Adrenal gland (tissue), 5 donors: Measurements from ENCODE around the gene PAEP.

Experiments
- CTCF ChIP-seq, 6 experiments: fragments of 450-650 bp in 4 of 6; fragments of 200-600 bp in 2 of 6; sonication (generic) in 1 of 6; IDR thresholded peaks; 1 replicate in 5 of 6; 2 replicates in 1 of 6; pipeline versions ENCODE4 v1.5.1 to v1.8.0; 2016 to 2021; ENCODE audit warnings: antibody characterized with exemption in 6 of 6, mild to moderate bottlenecking in 2 of 6, moderate library complexity in 1 of 6
- POLR2A ChIP-seq, 2 donors: fragments of 450-650 bp; IDR thresholded peaks; one replicate each; pipeline ENCODE4 v1.6.1; 2017; ENCODE audit warnings: antibody characterized with exemption in 2 of 2, mild to moderate bottlenecking in 2 of 2, moderate library complexity in 1 of 2
- donor health status: DM: no; HTN: no; CAD: no.

GRCh38 chr9:135606885-135607259, 45.3 kb downstream of the PAEP start:
- no peak for TF ChIP-seq CTCF (IDR thresholded peaks at IDR 0.05)
- TF ChIP-seq POLR2A (IDR thresholded peaks at IDR 0.05), result no peak
